Gastroesophageal sphincter (tissue), 4 donors: ENCODE measurements around the gene CRLF2. TPM values are rescaled to one million over a fixed set of nuclear protein-coding genes. Genes with fewer than 3 reads are reported as not detected.
"Not testable (repeated sequence)": the region's sequence is repeated elsewhere in the genome, so short reads cannot be mapped to it uniquely, and the experiment has no call there.

Experiments used
- ATAC-seq: fragments of 150-250 bp; one replicate; pipeline ENCODE4 v1.9.1; 2016; ENCODE audit warnings: mild to moderate bottlenecking, moderate library complexity
- H3K27ac ChIP-seq, 4 donors: fragments of 200-600 bp; sonication (generic) in 3 of 4; 1 replicate in 3 of 4; 2 replicates in 1 of 4; pipeline ENCODE4 v1.5.1; 2016 to 2019
- H3K27me3 ChIP-seq: fragments of 200-600 bp; sonication (generic); one replicate; pipeline ENCODE4 v1.5.1; 2019
- H3K36me3 ChIP-seq, 2 donors: fragments of 200-600 bp; sonication (generic); one replicate each; pipeline ENCODE4 v1.5.1; 2019; ENCODE audit warnings: control low read depth in 1 of 2
- H3K4me1 ChIP-seq, 3 donors: fragments of 200-600 bp; sonication (generic); 1 replicate in 2 of 3; 2 replicates in 1 of 3; pipeline ENCODE4 v1.5.1; 2016 to 2019; ENCODE audit warnings: control low read depth in 2 of 3
- H3K4me3 ChIP-seq, 2 donors: fragments of 200-600 bp; sonication (generic); one replicate each; pipeline ENCODE4 v1.5.1; 2019; ENCODE audit warnings: mild to moderate bottlenecking in 1 of 2, moderate library complexity in 1 of 2
- H3K9me3 ChIP-seq, 3 donors: fragments of 200-600 bp; sonication (generic); one replicate each; pipeline ENCODE4 v1.5.1; 2017 to 2019; ENCODE audit warnings: control low read depth in 2 of 3
- CTCF ChIP-seq, 4 experiments: fragments of 200-600 bp in 2 of 4; fragments of 450-650 bp in 2 of 4; sonication (generic) in 1 of 4; IDR thresholded peaks; one replicate each; pipeline ENCODE4 v1.5.1; 2017 to 2019; ENCODE audit warnings: antibody characterized with exemption in 4 of 4, mild to moderate bottlenecking in 2 of 4, moderate library complexity in 2 of 4
- EP300 ChIP-seq: sonication (generic); formaldehyde crosslinking; IDR thresholded peaks from one replicate; pipeline ENCODE4 v1.6.1; 2017; ENCODE audit warnings: antibody characterized with exemption, mild to moderate bottlenecking
- POLR2A ChIP-seq, 2 donors: fragments of 450-650 bp; IDR thresholded peaks; one replicate each; pipeline ENCODE4 v1.6.1; 2017; ENCODE audit warnings: antibody characterized with exemption in 2 of 2, mild to moderate bottlenecking in 2 of 2, moderate library complexity in 1 of 2
- POLR2AphosphoS5 ChIP-seq: sonication (generic); formaldehyde crosslinking; IDR thresholded peaks from one replicate; pipeline ENCODE4 v1.6.1; 2017; ENCODE audit warnings: antibody characterized with exemption
- WGBS, 2 donors: methylation state at CpG; one replicate each; pipeline ENCODE4 v1.1.5; 2018; ENCODE audit warnings: low coverage in 1 of 2; 5-methylcytosine and 5-hydroxymethylcytosine counted together
- total RNA-seq, 4 donors: library from RNA; depleted of rRNA; stranded (reverse); fragments of >200 nt; gene quantifications; one replicate each; pipeline ENCODE4 v1.1.0, GENCODE V29; 2016

Gene CRLF2
- total RNA-seq = 1 to 10 TPM in 2 of 4 donors, under 1 TPM in 1, not detected in 1; 0.93 to 2.3 (median 2.0) TPM

GRCh38 chrX:1212532-1212931 lies at the start of gene CRLF2:
Gene CRLF2 (minus strand): TSS chrX:1212649. CDS start chrX:1212634, 15 bp downstream.
- no peaks in the 10 kb centered on the region for H3K9me3 ChIP-seq
- H3K27me3 ChIP-seq = peaks cover 17% of the 10 kb centered on the region
- TF ChIP-seq EP300 (no peak), CTCF (IDR thresholded peaks at IDR 0.05) (no peak), POLR2AphosphoS5 (no peak), POLR2A (IDR thresholded peaks at IDR 0.05) (no peak)
- H3K36me3 ChIP-seq = no peaks in the 10 kb centered on the region
- H3K4me1 ChIP-seq = no peaks in the 10 kb centered on the region
- no peak for ATAC-seq
- WGBS, 2 donors = 11 to 40% methylated on average over 3 of the region's 5 CpGs
- H3K27ac ChIP-seq = no peak within 1 kb of the TSS
- H3K4me3 ChIP-seq = no peak within 1 kb of the TSS

- ATAC-seq, H3K4me1 ChIP-seq, H3K36me3 ChIP-seq, H3K4me3 ChIP-seq, H3K27ac ChIP-seq, H3K27me3 ChIP-seq: not testable (repeated sequence)
- peaks cover 0 to 11% (median 0%) of the 10 kb centered on the region in 3 donors for H3K9me3 ChIP-seq
- WGBS, 2 donors = 72 to 93% methylated on average over 3 to 6 of the region's 9 CpGs
Observed at GRCh38 chrX:1261771-1262170, 49.3 kb upstream of the CRLF2 start.

GRCh38 chrX:1261285-1261684 lies 48.8 kb upstream of the CRLF2 start:
- H3K27me3 ChIP-seq = no peaks in the 10 kb centered on the region
- WGBS, 2 donors = 59% methylated on average over 3 of the region's 5 CpGs; no CpG with 5 or more reads in 1 of the 2 donors
- TF ChIP-seq CTCF (IDR thresholded peaks at IDR 0.05) (no peak), POLR2AphosphoS5 (no peak), POLR2A (IDR thresholded peaks at IDR 0.05) (no peak), EP300 (no peak)
- no peak overlapping the region for H3K27ac ChIP-seq
- peaks cover 0 to 6% (median 0%) of the 10 kb centered on the region in 3 donors for H3K9me3 ChIP-seq
- no peak for ATAC-seq
- H3K4me3 ChIP-seq = no peak overlapping the region
- no peaks in the 10 kb centered on the region for H3K36me3 ChIP-seq
- H3K4me1 ChIP-seq = no peaks in the 10 kb centered on the region

- TF ChIP-seq POLR2AphosphoS5 (no peak), POLR2A (IDR thresholded peaks at IDR 0.05) (no peak), EP300 (no peak), CTCF (IDR thresholded peaks at IDR 0.05) (no peak)
- 87 to 100% methylated on average over 1 to 3 of the region's 3 CpGs for WGBS, 2 donors
- peaks cover 19% of the 10 kb centered on the region for H3K27me3 ChIP-seq
- H3K36me3 ChIP-seq = no peaks in the 10 kb centered on the region
- no peak overlapping the region for H3K27ac ChIP-seq
- no peak overlapping the region for H3K4me3 ChIP-seq
- no peaks in the 10 kb centered on the region for H3K9me3 ChIP-seq
- peaks cover 0 to 15% (median 10%) of the 10 kb centered on the region in 3 donors for H3K4me1 ChIP-seq
- no peak for ATAC-seq
Observed at GRCh38 chrX:1252861-1253260, 40.4 kb upstream of the CRLF2 start.

- peak; percentile 62 for ATAC-seq
- Histone ChIP-seq H3K4me1 (peaks cover 0 to 15% (median 10%) of the 10 kb centered on the region in 3 donors), H3K27me3 (peaks cover 23% of the 10 kb centered on the region), H3K36me3 (no peaks in the 10 kb centered on the region), H3K27ac (peak overlapping the region in 3 of 4 donors; percentile 35 to 57 (median 38)), H3K4me3 (peak overlapping the region in 1 of 2 donors; percentile 25), H3K9me3 (no peaks in the 10 kb centered on the region)
- no peak for TF ChIP-seq POLR2AphosphoS5
- no peak for TF ChIP-seq EP300
- TF ChIP-seq POLR2A (IDR thresholded peaks at IDR 0.05) = no peak
- no peak for TF ChIP-seq CTCF (IDR thresholded peaks at IDR 0.05)
- WGBS, 2 donors = 0 to 2% methylated on average over 2 to 13 of the region's 22 CpGs
Observed at GRCh38 chrX:1249101-1249887, 36.8 kb upstream of the CRLF2 start.
